HEK293 (cell line): Measurements from ENCODE around the gene SMPX.
A peak's percentile ranks its signal among the peaks of the same experiment; 100 is the strongest.

ENCODE experiments used
- ATF2 ChIP-seq: fragments of 450-650 bp; formaldehyde crosslinking; IDR thresholded peaks from 2 replicates; pipeline ENCODE4 v1.5.1; 2016; ENCODE audit warnings: missing biosample characterization, missing genetic modification characterization, low read depth
- BCL11A ChIP-seq: fragments of 450-650 bp; formaldehyde crosslinking; IDR thresholded peaks from 2 replicates; pipeline ENCODE4 v1.5.1; 2016; ENCODE audit warnings: low read depth, missing biosample characterization, missing genetic modification characterization
- BCL11B ChIP-seq: fragments of 450-650 bp; formaldehyde crosslinking; IDR thresholded peaks from 2 replicates; pipeline ENCODE4 v1.5.1; 2016; ENCODE audit warnings: low read depth, missing biosample characterization, missing genetic modification characterization
- GLI4 ChIP-seq: fragments of 450-650 bp; formaldehyde crosslinking; IDR thresholded peaks from 2 replicates; pipeline ENCODE4 v1.5.1; 2016; ENCODE audit warnings: missing biosample characterization, missing genetic modification characterization
- OSR2 ChIP-seq: fragments of 450-650 bp; formaldehyde crosslinking; IDR thresholded peaks from 2 replicates; pipeline ENCODE4 v1.5.1; 2016; ENCODE audit warnings: missing biosample characterization, missing genetic modification characterization
- PATZ1 ChIP-seq: fragments of 450-650 bp; formaldehyde crosslinking; IDR thresholded peaks from 2 replicates; pipeline ENCODE4 v1.5.1; 2016; ENCODE audit warnings: missing biosample characterization, missing genetic modification characterization
- SP7 ChIP-seq: fragments of 450-650 bp; formaldehyde crosslinking; IDR thresholded peaks from 2 replicates; pipeline ENCODE4 v1.5.1; 2016; ENCODE audit warnings: missing biosample characterization, missing genetic modification characterization
- ZEB2 ChIP-seq: fragments of 450-650 bp; formaldehyde crosslinking; IDR thresholded peaks from 2 replicates; pipeline ENCODE4 v1.5.1; 2016; ENCODE audit warnings: missing biosample characterization, missing genetic modification characterization
- ZNF10 ChIP-seq: fragments of 450-650 bp; formaldehyde crosslinking; IDR thresholded peaks from 2 replicates; pipeline ENCODE4 v1.5.1; 2017; ENCODE audit warnings: missing biosample characterization, missing genetic modification characterization
- ZNF121 ChIP-seq: fragments of 450-650 bp; formaldehyde crosslinking; IDR thresholded peaks from 2 replicates; pipeline ENCODE4 v1.5.1; 2016; ENCODE audit warnings: missing biosample characterization, missing genetic modification characterization
- ZNF138 ChIP-seq: fragments of 450-650 bp; formaldehyde crosslinking; IDR thresholded peaks from 2 replicates; pipeline ENCODE4 v1.5.1; 2016; ENCODE audit warnings: missing biosample characterization, missing genetic modification characterization, borderline replicate concordance
- ZNF157 ChIP-seq: fragments of 450-650 bp; formaldehyde crosslinking; IDR thresholded peaks from 2 replicates; pipeline ENCODE4 v1.5.1; 2016; ENCODE audit warnings: missing biosample characterization, missing genetic modification characterization
- ZNF174 ChIP-seq: fragments of 450-650 bp; formaldehyde crosslinking; IDR thresholded peaks from 2 replicates; pipeline ENCODE4 v1.5.0; 2017; ENCODE audit warnings: missing biosample characterization, mild to moderate bottlenecking, missing genetic modification characterization
- ZNF223 ChIP-seq: fragments of 450-650 bp; formaldehyde crosslinking; IDR thresholded peaks from 2 replicates; pipeline ENCODE4 v1.5.1; 2016; ENCODE audit warnings: missing biosample characterization, missing genetic modification characterization
- ZNF24 ChIP-seq: fragments of 450-650 bp; formaldehyde crosslinking; IDR thresholded peaks from 2 replicates; pipeline ENCODE4 v1.5.1; 2016; ENCODE audit warnings: missing biosample characterization, missing genetic modification characterization
- ZNF280C ChIP-seq: fragments of 450-650 bp; formaldehyde crosslinking; IDR thresholded peaks from 2 replicates; pipeline ENCODE4 v1.5.1; 2016; ENCODE audit warnings: missing biosample characterization, missing genetic modification characterization
- ZNF341 ChIP-seq: fragments of 450-650 bp; formaldehyde crosslinking; IDR thresholded peaks from 2 replicates; pipeline ENCODE4; 2016; ENCODE audit warnings: low read depth, missing biosample characterization, missing genetic modification characterization
- ZNF404 ChIP-seq: fragments of 450-650 bp; formaldehyde crosslinking; IDR thresholded peaks from 2 replicates; pipeline ENCODE4 v1.5.1; 2017; ENCODE audit warnings: missing biosample characterization, missing genetic modification characterization
- ZNF426 ChIP-seq: fragments of 450-650 bp; formaldehyde crosslinking; IDR thresholded peaks from 2 replicates; pipeline ENCODE4 v1.5.1; 2017; ENCODE audit warnings: missing biosample characterization, missing genetic modification characterization, mild to moderate bottlenecking, inconsistent platforms, moderate library complexity
- ZNF473 ChIP-seq: fragments of 450-650 bp; formaldehyde crosslinking; IDR thresholded peaks from 2 replicates; pipeline ENCODE4 v1.5.1; 2017; ENCODE audit warnings: missing biosample characterization, missing genetic modification characterization
- ZNF629 ChIP-seq: fragments of 450-650 bp; formaldehyde crosslinking; IDR thresholded peaks from 2 replicates; pipeline ENCODE4 v1.5.1; 2017; ENCODE audit warnings: missing biosample characterization, missing genetic modification characterization
- ZNF654 ChIP-seq: fragments of 450-650 bp; formaldehyde crosslinking; IDR thresholded peaks from 2 replicates; pipeline ENCODE4 v1.5.1; 2016; ENCODE audit warnings: low read depth, missing biosample characterization, missing genetic modification characterization
- ZNF777 ChIP-seq: fragments of 450-650 bp; formaldehyde crosslinking; IDR thresholded peaks from 2 replicates; pipeline ENCODE4 v1.5.1; 2017; ENCODE audit warnings: missing biosample characterization, missing genetic modification characterization, borderline replicate concordance
- TF ChIP-seq, protein P1 (sequence below): fragments of 450-650 bp; formaldehyde crosslinking; IDR thresholded peaks from 2 replicates; pipeline ENCODE4 v1.5.1; 2016; ENCODE audit warnings: missing biosample characterization, missing genetic modification characterization
- TF ChIP-seq, protein P2 (sequence below): fragments of 450-650 bp; formaldehyde crosslinking; IDR thresholded peaks from 2 replicates; pipeline ENCODE4 v1.5.1; 2016; ENCODE audit warnings: missing biosample characterization, missing genetic modification characterization
- TF ChIP-seq, protein P3 (sequence below): fragments of 450-650 bp; formaldehyde crosslinking; IDR thresholded peaks from 2 replicates; pipeline ENCODE4 v1.5.1; 2016; ENCODE audit warnings: missing biosample characterization, missing genetic modification characterization

Gene SMPX

DNA sequence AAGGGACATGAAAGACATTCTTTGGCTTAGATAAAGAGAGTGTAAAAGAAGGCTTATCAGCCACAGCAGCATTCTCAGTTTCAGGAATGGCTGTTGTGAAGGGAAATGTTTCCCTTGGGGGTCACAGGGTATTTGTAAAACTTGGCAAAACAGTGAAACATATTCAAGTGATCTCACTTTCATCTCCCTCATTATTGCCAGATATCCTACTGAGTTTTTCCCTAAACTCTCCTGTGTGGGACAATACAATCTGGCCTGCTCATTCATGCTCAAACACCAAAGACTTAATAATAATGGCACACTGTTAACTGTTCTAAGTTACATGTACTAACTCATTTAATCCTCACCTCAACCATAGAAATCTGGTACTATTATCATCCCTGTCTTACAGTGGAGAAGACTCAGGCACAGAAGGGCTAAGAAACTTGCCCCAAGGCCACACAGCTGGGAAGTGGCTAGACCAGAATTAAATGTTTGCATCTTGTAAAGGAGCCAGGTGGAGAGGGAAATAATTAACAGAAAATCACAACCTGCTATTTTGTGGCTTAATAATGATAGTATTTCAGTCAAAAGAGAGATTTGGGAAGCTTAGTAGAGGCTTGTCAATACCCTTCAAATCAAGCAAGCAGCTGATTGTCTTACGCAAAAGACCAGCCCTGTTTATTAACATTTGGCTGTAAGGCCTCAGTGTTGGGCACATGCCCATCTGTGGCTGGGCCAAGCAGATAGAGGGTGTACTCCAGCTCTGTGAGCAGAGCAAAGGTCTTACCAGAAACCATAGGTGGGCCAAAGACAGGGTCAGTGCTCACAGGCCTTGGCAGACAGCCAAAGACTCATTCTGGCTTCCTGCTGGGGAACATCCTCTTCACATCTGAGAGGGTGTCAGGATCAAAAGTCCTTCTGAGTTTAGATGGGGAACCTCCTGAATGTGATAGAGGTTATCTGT, 17.3 kb downstream of the SMPX start (continued):
- TF ChIP-seq, protein P1, sequence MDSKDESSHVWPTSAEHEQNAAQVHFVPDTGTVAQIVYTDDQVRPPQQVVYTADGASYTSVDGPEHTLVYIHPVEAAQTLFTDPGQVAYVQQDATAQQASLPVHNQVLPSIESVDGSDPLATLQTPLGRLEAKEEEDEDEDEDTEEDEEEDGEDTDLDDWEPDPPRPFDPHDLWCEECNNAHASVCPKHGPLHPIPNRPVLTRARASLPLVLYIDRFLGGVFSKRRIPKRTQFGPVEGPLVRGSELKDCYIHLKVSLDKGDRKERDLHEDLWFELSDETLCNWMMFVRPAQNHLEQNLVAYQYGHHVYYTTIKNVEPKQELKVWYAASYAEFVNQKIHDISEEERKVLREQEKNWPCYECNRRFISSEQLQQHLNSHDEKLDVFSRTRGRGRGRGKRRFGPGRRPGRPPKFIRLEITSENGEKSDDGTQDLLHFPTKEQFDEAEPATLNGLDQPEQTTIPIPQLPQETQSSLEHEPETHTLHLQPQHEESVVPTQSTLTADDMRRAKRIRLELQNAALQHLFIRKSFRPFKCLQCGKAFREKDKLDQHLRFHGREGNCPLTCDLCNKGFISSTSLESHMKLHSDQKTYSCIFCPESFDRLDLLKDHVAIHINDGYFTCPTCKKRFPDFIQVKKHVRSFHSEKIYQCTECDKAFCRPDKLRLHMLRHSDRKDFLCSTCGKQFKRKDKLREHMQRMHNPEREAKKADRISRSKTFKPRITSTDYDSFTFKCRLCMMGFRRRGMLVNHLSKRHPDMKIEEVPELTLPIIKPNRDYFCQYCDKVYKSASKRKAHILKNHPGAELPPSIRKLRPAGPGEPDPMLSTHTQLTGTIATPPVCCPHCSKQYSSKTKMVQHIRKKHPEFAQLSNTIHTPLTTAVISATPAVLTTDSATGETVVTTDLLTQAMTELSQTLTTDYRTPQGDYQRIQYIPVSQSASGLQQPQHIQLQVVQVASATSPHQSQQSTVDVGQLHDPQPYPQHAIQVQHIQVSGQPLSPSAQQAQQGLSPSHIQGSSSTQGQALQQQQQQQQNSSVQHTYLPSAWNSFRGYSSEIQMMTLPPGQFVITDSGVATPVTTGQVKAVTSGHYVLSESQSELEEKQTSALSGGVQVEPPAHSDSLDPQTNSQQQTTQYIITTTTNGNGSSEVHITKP: no peak
- no peak for TF ChIP-seq ZNF654 (tag by site-specific recombination)
- TF ChIP-seq ZNF223 (tag by site-specific recombination): no peak
- TF ChIP-seq ZNF24 (tag by site-specific recombination): peak; percentile 49; the same call in 1 of the 2 replicates
- TF ChIP-seq ZNF629 (tag by site-specific recombination): peak; percentile 49; the same call in 1 of the 2 replicates
- TF ChIP-seq ZNF157 (tag by site-specific recombination): no peak
- TF ChIP-seq ZNF426 (tag by site-specific recombination): no peak
- TF ChIP-seq, protein P2, sequence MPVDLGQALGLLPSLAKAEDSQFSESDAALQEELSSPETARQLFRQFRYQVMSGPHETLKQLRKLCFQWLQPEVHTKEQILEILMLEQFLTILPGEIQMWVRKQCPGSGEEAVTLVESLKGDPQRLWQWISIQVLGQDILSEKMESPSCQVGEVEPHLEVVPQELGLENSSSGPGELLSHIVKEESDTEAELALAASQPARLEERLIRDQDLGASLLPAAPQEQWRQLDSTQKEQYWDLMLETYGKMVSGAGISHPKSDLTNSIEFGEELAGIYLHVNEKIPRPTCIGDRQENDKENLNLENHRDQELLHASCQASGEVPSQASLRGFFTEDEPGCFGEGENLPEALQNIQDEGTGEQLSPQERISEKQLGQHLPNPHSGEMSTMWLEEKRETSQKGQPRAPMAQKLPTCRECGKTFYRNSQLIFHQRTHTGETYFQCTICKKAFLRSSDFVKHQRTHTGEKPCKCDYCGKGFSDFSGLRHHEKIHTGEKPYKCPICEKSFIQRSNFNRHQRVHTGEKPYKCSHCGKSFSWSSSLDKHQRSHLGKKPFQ (tag by site-specific recombination): no peak
- TF ChIP-seq SP7 (tag by site-specific recombination): peak; percentile 85
- TF ChIP-seq BCL11A (tag by site-specific recombination): no peak
- TF ChIP-seq, protein P3, sequence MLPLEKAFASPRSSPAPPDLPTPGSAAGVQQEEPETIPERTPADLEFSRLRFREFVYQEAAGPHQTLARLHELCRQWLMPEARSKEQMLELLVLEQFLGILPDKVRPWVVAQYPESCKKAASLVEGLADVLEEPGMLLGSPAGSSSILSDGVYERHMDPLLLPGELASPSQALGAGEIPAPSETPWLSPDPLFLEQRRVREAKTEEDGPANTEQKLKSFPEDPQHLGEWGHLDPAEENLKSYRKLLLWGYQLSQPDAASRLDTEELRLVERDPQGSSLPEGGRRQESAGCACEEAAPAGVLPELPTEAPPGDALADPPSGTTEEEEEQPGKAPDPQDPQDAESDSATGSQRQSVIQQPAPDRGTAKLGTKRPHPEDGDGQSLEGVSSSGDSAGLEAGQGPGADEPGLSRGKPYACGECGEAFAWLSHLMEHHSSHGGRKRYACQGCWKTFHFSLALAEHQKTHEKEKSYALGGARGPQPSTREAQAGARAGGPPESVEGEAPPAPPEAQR: no peak
- no peak for TF ChIP-seq GLI4 (tag by site-specific recombination)
- no peak for TF ChIP-seq ZNF174 (tag by site-specific recombination)
- TF ChIP-seq ZNF121 (tag by site-specific recombination): peak; percentile 46; the same call in 1 of the 2 replicates
- TF ChIP-seq ZNF341 (tag by site-specific recombination): no peak
- TF ChIP-seq OSR2 (tag by site-specific recombination): peak; percentile 50; the same call in 1 of the 2 replicates
- TF ChIP-seq ZNF473: no peak
- no peak for TF ChIP-seq ZNF404 (tag by site-specific recombination)
- TF ChIP-seq ZNF138 (tag by site-specific recombination): no peak
- peak; percentile 31; the same call in 1 of the 2 replicates for TF ChIP-seq ZNF10 (tag by site-specific recombination)
- TF ChIP-seq PATZ1 (tag by site-specific recombination): no peak
- no peak for TF ChIP-seq ZNF280C (tag by site-specific recombination)
- 0 out of 2 replicates have a peak, but pooled peaks have one; percentile 3 for TF ChIP-seq ATF2 (tag by site-specific recombination)
- TF ChIP-seq BCL11B: no peak
- no peak for TF ChIP-seq ZNF777 (tag by site-specific recombination)
- TF ChIP-seq ZEB2 (tag by site-specific recombination): 0 out of 2 replicates have a peak, but pooled peaks have one; percentile 19
